ENCODE results near the gene AQP12B. TPM values are rescaled to one million over a fixed set of nuclear protein-coding genes. Genes with fewer than 3 reads are reported as not detected.
"Not testable (repeated sequence)": the region's sequence is repeated elsewhere in the genome, so short reads cannot be mapped to it uniquely, and the experiment has no call there.

AQP12B gene
- total RNA-seq, 1 donor from 2014 or later, result not detected

DNA sequence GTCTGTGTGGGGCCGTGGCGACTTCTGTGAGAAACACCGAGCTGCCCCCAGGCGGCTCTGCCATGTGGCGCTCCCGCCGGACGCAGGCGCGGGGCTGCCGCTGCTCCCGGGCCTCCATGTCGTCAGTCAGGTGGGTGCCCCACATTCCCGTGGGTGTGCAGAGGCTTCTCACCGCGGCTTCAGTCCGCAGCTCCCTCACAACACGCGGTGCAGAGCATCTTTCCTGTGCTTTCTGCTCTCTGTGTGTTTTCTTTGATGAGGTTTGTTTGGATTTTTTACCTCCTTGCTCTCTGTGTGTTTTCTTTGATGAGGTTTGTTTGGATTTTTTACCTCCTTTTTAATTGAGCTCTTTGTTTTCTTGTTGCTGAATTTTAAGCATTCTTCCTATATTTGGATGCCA lies 22.0 kb upstream of the AQP12B start:
- ATAC-seq (ENCODE audit: poor library complexity), result no peak
- peak; percentile 14 for DNase-seq
- intact Hi-C loops (cut with DNase I), result loop anchor here (5.0 kb wide), 1 partner anchor 192 kb away; no protein-coding TSS in a partner anchor

DNA sequence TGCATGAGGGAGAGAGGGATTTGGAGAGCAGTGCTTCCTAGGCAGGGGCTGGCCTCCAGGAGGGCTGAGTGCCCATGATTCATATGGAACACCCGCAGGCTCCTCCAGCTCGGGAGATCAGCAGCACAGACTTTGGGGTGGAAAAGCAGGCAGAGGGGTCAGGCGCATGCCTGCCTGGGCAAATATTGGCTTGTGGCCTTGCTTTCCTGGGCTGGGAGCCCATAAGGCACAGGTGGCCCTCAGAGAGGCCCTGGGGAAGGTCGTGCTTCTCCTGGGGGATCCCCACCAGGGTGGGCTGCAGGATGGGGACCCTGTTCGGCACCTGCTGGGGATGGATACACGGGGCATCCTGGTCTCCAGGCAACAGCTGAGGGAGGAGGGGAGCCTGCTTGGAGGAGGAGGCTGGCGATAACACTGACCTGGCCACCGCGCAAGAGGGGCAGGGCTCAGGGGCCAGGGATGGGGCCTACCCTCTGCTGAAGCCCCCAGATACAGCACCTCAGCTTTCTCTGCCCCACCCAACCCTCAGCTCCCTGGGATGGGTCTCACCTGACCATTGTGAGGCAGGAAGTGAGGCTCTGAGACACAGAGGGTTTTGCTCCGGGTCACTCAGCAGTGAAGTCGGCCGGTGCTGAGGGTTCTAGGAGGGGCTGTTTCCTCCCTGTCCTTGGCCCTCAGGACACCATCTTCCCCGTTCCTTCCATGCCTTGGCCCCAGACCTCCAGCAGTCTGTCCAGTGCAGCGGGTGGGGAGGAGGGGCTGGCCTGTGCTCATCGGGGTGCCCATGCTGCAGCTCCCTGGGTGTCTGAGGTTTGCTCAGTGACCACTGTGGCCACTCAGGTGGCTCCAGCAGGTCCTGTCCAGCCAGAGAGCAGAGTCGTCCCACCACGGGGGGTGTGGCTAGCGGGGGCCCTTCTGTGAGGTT lies 21.0 kb upstream of the AQP12B start:
- intact Hi-C loops (cut with DNase I), result loop anchor here (5.0 kb wide), 1 partner anchor 191 kb away; no protein-coding TSS in a partner anchor
- DNase-seq, result peak; percentile 17
- ATAC-seq (ENCODE audit: poor library complexity), result no peak

DNA sequence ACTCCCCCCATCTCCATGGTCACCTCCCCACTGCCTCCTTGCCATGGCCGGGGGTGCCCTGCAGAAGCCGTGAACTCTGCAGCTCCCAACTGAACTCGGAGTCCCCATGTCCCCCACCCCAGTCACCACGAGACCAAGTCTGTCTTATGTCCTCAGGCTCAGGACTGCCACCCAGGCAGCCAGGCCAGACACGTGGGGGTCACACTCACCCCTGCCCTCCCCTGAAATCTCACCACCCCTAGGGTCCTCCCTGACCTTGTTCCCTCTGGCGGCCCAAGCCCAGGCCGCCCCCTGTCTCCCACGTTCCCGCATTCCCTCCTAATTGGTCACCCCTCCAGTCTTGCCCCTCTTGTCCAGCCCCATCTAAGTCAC lies 19.9 kb upstream of the AQP12B start:
- intact Hi-C loops (cut with DNase I), result loop anchor here (5.0 kb wide), 1 partner anchor 190 kb away; no protein-coding TSS in a partner anchor
- DNase-seq (no peak), ATAC-seq (ENCODE audit: poor library complexity) (no peak)

DNA sequence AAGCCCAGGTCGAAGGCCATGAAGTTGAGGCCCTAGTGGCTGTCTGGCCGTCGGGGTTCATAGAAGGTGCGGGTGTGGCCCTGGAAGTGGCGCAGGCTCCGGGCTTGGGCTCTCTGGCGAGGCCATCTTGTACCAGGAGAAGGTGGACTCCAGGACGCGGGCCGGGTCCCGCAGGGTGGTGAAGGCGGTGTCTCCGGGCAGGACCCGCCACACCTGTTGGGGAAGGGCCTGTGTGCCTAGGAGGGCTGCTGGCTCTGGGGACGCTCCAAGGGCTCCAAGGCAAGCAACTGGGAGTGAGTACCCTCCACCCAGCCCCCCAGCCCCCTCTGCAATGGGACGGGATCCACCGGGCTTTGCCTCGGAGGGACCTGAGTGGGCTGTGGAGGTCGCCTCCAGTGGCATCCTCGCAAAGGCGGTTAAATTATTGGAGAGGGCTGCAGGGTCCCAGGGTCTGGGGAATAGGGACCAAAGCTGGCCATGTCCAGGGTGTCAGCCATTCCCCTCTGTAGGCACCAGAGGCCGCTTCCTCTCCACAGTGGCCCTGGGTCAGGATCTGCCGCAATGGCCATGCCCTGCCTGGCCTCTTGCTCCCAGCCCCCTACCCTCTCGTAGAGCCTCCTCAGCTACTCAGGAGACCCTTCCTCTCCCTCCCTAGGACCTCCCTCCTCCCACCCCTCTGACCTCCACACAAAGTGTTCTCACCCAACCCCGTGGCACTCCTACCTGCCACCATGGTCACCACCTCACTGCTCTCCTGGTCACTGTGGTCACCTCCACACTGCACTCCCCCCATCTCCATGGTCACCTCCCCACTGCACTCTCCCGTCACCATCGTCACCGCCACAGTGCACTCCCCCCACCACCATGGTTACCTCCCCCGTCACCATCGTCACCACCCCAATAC lies 19.3 kb upstream of the AQP12B start:
- ATAC-seq (ENCODE audit: poor library complexity) (no peak), DNase-seq (peak; percentile 22)
- intact Hi-C loops (cut with DNase I), result loop anchor here (5.0 kb wide), 1 partner anchor 190 kb away; no protein-coding TSS in a partner anchor

DNA sequence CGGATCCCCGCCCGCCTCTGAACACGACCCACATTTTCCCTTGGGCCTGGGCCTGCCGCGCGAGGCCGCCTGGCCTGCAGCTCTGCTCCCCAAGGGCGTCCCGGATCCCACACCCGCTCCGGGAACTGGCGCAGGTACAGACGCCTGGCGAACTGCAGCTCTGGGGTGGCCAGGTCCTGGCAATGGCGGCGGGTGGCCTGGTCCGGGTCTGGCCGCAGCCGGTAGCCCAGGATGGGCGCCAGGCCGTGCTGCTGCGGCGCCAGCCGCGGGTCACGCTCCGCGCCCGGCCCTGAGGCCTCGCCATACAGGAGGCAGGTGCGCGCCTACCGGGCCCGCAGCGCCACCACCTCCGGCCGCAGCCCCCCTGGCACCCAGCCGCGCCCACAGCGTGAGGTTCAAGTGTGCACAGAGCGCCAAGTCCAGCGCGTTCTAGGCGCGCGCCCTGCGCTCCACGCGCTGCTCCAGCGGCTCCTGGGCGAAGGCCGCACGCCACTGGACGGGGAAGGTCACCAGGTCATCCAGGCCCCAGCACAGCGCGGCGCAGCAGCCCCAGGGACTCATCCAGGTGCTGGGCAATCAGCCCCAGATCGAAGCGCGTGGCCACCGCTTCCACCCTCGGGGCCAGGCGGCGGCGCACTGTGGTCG lies 18.5 kb upstream of the AQP12B start:
- intact Hi-C loops (cut with DNase I), result loop anchor here (5.0 kb wide), 1 partner anchor 189 kb away; no protein-coding TSS in a partner anchor
- DNase-seq, result peak; percentile 36

DNA sequence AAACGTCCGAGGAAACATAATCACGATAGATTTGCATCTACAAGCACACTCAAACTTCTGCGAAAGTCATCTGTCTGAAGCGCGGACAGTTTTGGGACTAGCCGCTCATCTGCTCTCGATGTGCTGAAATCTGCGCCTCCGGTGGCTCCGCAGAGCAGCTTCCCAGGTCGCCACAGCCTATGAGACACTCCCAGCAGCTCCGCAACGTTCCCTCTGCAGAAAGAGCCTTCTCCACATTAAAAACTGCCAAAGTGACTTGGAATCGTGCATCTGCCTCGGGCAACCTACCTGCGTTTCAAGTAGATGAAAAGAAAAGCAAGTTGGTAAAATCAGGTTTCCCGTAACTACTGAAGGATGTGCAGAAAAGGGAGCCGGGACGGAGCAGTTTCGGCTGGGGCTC lies 17.9 kb upstream of the AQP12B start:
- intact Hi-C loops (cut with DNase I), result loop anchor here (5.0 kb wide), 1 partner anchor 188 kb away; no protein-coding TSS in a partner anchor
- DNase-seq, result peak; percentile 4
- ATAC-seq (ENCODE audit: poor library complexity), result not testable (repeated sequence)

More for the DNA sequence above, 18.5 kb upstream of the AQP12B start:
- no peak for ATAC-seq (ENCODE audit: poor library complexity)

DNA sequence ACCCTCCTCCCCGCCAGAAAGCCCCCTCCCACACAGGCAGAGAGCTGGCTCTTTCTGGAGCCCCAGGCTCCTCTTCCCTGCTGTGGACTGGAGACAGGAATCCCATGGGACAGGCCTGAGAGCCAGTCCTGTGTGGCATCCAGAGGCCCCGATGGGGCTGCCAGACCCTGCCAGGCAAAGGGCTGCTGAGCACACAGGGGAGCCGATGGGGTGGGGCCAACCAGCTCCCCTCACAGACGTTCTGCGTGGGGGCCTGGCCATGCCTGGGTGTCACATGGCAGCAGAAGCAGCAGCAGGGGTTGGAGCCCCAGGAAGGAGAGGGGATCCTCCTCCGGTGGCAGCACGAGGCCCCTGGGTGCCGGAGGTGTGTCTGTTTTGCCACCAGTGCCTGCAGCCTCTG lies 17.1 kb upstream of the AQP12B start:
- not testable (repeated sequence) for ATAC-seq (ENCODE audit: poor library complexity)
- intact Hi-C loops (cut with DNase I), result loop anchor here (5.0 kb wide), 1 partner anchor 188 kb away; no protein-coding TSS in a partner anchor
- peak; percentile 26 for DNase-seq

DNA sequence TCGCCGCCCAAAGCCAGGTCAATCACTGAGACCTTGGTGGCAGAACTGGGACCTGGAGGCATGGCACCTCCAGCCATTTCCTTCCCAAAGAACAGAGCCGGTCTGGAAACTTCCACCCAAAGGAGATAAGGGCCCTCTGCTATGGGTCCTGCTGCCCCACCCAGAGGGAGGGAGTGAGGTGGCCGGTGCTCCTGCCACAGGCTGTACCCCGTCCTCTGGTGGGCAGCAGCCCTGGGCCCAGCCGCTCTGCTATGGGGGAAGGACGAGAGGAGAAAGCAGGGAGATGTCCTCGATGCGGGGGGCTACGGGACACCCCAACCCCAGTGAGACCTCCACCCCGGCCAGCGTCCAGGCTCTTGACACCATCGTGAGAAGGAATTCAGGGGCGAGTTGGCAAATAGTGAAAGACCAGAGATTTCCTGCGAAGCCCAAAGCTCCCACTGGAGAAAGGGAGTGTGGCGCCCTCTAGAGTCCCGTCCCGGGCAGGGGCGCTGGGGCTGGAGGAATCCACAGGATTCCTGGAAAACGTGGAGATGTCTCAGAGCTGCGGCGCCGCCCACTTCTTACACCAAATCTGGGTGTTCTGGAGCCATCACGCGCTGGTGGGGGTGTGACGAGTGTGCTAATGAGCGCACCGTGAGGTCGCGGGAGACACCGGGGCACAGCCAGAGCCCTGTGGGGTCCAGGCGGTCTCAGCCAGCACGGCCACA lies 16.3 kb upstream of the AQP12B start:
- ATAC-seq (ENCODE audit: poor library complexity), result peak; percentile 69
- intact Hi-C loops (cut with DNase I); DNase-seq: not testable (repeated sequence)

DNA sequence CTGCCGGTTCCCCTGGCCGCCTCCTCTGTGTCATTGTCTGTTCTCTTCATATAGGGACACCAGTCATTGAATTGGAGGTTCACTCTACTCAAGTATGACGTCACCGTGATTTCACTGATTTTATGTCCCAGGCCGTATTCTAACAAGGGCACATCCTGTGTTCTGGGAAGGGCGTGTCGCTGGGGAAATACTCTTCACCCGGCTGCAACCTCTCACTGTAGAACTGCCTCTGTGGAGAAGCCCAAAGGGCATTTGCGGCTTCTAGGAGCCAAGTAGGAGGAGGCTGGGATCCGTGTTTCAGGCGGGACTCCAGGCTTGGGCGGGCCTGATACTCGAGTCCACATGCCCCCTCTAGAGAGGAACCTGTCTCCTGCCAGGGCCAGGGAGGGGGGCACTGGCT lies 13.8 kb upstream of the AQP12B start:
- DNase-seq; ATAC-seq (ENCODE audit: poor library complexity); intact Hi-C loops (cut with DNase I): not testable (repeated sequence)

DNA sequence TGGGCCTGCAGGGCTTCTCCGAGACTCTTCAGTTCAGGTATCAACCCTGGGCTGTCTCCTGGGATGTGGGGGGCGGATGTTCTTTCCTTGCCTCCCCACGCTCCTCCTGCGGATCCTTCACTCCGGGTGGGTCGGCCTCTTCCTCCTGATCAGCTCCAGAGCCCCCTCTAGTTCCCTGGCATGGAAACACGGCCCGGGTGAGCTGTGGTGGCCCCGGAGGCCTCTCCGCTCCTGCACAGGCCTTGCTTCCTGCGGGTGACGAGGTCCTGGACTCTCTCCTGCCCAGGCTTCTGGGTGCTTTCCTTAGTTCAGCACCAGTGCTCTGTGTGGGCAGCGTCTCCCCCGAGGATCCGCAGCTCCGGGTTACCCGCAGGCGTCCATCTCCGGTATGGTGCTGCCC lies 12.9 kb upstream of the AQP12B start:
- DNase-seq; ATAC-seq (ENCODE audit: poor library complexity); intact Hi-C loops (cut with DNase I): not testable (repeated sequence)

DNA sequence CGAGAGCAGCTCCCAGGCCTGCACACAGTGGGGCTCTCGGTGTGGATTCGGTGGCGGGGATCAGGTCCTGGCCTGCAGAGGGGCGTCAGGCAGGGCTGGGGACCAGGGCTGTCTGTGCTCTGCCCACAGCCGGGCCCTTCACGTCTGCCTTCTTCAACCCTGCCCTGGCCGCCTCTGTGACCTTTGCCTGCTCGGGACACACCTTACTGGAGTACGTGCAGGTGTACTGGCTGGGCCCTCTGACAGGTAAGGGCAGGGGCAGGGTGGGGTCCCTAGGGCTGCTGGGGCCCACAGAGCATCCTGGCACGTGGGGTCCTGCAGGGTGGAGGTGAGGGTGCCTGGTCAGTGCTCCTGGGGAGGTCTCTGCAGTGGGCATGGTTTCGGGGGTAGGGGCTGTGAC lies 11.6 kb upstream of the AQP12B start:
- DNase-seq, result peak; percentile 10
- ATAC-seq (ENCODE audit: poor library complexity); intact Hi-C loops (cut with DNase I): not testable (repeated sequence)

DNA sequence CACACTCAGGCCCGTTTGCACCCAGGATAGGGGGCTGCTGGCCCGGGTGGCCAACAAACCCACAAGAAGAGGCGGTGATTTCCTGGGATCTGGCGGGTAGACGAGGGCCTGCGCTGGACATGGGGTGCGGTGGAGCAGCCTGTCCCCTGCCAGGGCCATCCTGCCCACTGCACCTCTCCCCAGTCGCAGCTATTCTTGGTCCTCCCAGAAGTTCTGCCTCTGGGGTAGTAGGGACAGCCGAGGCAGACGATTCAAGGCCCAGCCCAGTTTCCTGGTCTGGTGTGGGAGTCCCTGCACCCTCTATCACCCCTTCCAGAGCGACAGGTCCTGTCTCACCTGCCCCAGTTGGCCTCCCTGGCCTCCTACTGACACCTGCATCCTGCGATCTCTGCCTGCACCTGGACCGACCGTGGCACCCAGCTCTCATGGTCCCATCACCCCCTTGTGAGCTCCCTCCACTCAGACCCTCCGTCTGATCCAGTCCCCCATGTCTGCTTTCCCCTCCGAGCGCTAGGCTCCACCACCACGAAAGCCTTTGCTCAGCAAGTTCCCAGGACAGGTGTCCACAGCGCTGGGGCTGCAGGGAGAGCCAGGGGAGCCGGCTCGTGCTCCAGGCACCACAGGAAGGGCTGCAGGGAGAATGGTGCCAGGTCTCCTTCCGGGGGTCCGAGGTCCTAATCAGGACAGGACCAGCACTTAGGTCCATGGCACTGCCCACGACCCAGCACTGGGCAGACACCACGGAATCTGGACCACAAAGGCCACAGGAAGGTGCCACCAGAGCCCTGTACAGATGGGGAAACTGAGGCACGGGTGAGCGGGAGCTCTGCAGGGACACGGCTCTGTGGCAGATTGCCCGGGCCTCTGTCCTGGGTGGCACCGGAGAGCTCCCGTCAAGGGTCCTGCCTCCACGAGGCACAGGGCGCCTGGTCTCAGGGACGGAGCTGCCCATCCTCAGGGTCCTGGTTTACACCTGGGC lies 10.2 kb upstream of the AQP12B start:
- intact Hi-C loops (cut with DNase I); ATAC-seq (ENCODE audit: poor library complexity): not testable (repeated sequence)
- peak; percentile 8 for DNase-seq

DNA sequence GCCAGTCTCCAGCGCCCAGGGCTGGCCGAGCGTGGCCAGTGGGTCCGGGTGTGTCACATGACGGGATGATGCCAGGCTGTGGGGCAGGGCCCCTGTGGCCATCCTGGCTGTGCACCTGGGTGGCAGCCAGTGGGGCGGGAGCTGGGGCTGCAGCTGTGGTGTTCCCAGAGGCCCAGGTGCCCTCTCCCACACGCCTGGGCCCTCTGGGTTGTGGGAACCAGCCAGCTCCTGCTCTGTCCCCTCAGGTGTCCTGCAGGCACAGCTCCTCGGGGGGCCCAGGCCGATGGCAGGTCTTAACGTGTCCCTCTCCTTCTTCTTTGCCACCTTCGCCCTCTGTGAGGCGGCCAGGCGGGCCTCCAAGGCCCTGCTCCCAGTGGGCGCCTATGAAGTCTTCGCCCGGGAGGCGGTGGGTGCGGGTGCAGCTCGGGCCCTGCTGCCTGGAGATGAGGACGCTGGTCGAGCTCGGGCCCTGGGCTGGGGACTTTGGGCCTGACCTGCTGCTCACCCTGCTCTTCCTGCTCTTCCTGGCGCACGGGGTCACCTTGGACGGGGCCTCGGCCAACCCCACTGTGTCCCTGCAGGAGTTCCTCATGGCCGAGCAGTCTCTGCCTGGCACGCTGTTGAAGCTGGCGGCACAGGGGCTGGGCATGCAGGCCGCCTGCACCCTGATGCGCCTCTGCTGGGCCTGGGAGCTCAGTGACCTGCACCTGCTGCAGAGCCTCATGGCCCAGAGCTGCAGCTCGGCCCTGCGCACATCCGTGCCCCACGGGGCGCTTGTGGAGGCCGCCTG lies 9.1 kb upstream of the AQP12B start, which contains the start of gene AQP12A:
AQP12A (plus strand) TSS at position 236 of the 790 bp plus-strand sequence; CDS start at position 284, 48 bp downstream.
- DNase-seq, result peak; percentile 32
- ATAC-seq (ENCODE audit: poor library complexity); intact Hi-C loops (cut with DNase I): not testable (repeated sequence)

DNA sequence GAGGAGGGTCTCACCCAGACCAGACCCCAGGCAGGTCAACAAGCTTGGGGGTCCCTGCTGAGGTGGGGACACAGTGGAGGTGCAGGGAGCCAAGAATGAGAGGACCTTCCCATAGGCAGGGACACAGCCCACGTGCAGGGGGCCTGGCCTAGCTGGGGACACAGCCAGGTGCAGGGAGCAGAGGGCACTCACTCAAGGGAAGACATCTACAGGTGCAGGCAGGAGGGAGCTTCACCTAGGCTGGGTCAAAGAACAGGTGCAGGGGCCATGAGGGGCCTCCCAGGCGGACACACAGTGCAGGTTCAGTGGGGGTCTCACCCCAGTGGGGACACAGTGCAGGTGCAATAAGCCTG lies 8.4 kb upstream of the AQP12B start:
- intact Hi-C loops (cut with DNase I); DNase-seq; ATAC-seq (ENCODE audit: poor library complexity): not testable (repeated sequence)

DNA sequence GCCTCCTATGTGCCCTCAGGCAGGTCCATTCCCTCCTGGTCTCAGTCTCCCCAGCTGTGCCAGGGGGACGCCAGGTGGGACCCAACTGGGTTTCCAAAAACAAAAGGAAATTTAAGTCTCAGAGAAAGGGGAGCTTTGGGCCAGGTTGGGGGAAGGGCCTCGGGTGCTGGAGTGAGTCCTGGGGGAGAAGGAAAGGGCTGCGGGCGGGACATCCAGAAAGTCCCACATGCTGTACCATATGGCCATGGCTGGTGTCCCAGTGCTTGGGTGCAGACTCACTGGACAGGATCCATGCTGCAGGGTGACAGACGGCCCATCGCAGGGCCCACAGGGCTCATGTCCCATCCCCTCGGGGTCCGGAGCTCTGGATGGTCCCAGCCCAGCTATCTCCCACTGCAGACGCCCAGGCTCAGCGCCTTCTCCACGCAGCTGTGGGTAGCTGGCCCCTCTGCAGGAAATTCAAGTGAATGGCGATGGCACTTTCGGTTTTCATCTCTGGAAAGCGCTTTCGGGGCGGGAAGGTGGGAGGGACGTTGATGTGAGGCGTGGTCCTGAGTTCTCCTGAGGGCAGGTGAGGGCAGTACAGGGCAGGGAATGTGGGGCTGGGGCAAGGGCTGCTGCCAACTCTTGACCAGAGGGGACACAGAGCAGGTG lies 7.9 kb upstream of the AQP12B start:
- intact Hi-C loops (cut with DNase I); ATAC-seq (ENCODE audit: poor library complexity): not testable (repeated sequence)
- peak; percentile 10 for DNase-seq

Data from Right ventricle myocardium superior (tissue), 1 donor.